SU-DHL-6 (cell line): ENCODE results near the gene CLRN2.

Source experiments
- H2AFZ ChIP-seq: fragments of 200-600 bp; sonication (generic); 2 replicates; pipeline ENCODE4 v1.6.1; 2014; ENCODE audit warnings: low read depth, mild to moderate bottlenecking, moderate library complexity, mixed read lengths, antibody characterized with exemption, low read length; ENCODE audit not compliant: severe bottlenecking
- H3F3A ChIP-seq: fragments of 200-600 bp; shearing (Covaris generic); 2 replicates; pipeline ENCODE4 v1.6.0; 2016; ENCODE audit warnings: antibody characterized with exemption, mild to moderate bottlenecking; ENCODE audit not compliant: insufficient read depth
- H3K27ac ChIP-seq: fragments of 200-600 bp; sonication (generic); 2 replicates; pipeline ENCODE4 v1.5.1; 2016; ENCODE audit warnings: low read depth, mild to moderate bottlenecking, low read length, moderate library complexity, mixed read lengths
- H3K27me3 ChIP-seq: fragments of 200-600 bp; sonication (generic), shearing (Covaris generic); 2 replicates; pipeline ENCODE4 v1.6.0; 2014; ENCODE audit warnings: mild to moderate bottlenecking, low read length
- H3K36me3 ChIP-seq: fragments of 200-600 bp; sonication (generic); 2 replicates; pipeline ENCODE4 v1.6.1; 2014; ENCODE audit warnings: mild to moderate bottlenecking, low read length, mixed read lengths
- H3K4me2 ChIP-seq: fragments of 300-600, 200-600 bp; shearing (Covaris generic), sonication (generic); 2 replicates; pipeline ENCODE4 v1.6.0; 2014; ENCODE audit warnings: low read length, low read depth, mild to moderate bottlenecking; ENCODE audit not compliant: poor library complexity, severe bottlenecking
- H3K4me3 ChIP-seq: fragments of 200-600 bp; sonication (generic); 2 replicates; pipeline ENCODE4 v1.5.1; 2014; ENCODE audit warnings: antibody characterized with exemption, low read length, mild to moderate bottlenecking, mixed read lengths; ENCODE audit not compliant: insufficient read depth, poor library complexity, severe bottlenecking
- H3K79me2 ChIP-seq: fragments of 200-600 bp; sonication (generic); 2 replicates; pipeline ENCODE4 v1.6.1; 2014; ENCODE audit warnings: mild to moderate bottlenecking, low read length, moderate library complexity; ENCODE audit not compliant: insufficient read depth
- H3K9ac ChIP-seq: fragments of 200-600 bp; sonication (generic); 2 replicates; pipeline ENCODE4 v1.7.0; 2014; ENCODE audit warnings: mild to moderate bottlenecking, low read length
- H3K9me2 ChIP-seq: fragments of 200-600 bp; sonication (generic); replicated peaks from 2 replicates; pipeline ENCODE4 v1.6.1; 2014; ENCODE audit warnings: low read length; ENCODE audit not compliant: insufficient read depth
- H3K9me3 ChIP-seq: fragments of 200-600 bp; sonication (generic); 2 replicates; pipeline ENCODE4 v1.6.1; 2014; ENCODE audit warnings: low read length, mixed read lengths; ENCODE audit not compliant: insufficient read depth
- H4K20me1 ChIP-seq: fragments of 200-600 bp; sonication (generic); 2 replicates; pipeline ENCODE4 v1.6.1; 2014; ENCODE audit warnings: low read depth, mild to moderate bottlenecking, antibody characterized with exemption, low read length, moderate library complexity, mixed read lengths
- CTCF ChIP-seq: fragments of 200-600 bp; sonication (generic); IDR thresholded peaks from one replicate; pipeline ENCODE4 v1.5.1; 2017; ENCODE audit warnings: antibody characterized with exemption, mild to moderate bottlenecking, low read length, moderate library complexity; ENCODE audit not compliant: insufficient read depth, poor library complexity, severe bottlenecking
- EZH2phosphoT487 ChIP-seq: fragments of 200-600 bp; sonication (generic), shearing (Covaris generic); conservative IDR thresholded peaks from 2 replicates; pipeline ENCODE4 v1.6.1; 2018; ENCODE audit warnings: mild to moderate bottlenecking, antibody characterized with exemption, low read length, moderate library complexity, mixed read lengths

CLRN2 gene

GRCh38 chr4:17514865-17515264 is at the start of gene CLRN2:
Gene CLRN2 (plus strand): TSS chr4:17515165. CDS start chr4:17515267, 102 bp downstream.
- no peaks in the 10 kb centered on the region for H3K9me2 ChIP-seq
- H3F3A ChIP-seq = peaks cover 11% of the 10 kb centered on the region; the same call in 1 of the 2 replicates
- H2AFZ ChIP-seq = no peak within 1 kb of the TSS
- H3K27me3 ChIP-seq = no peaks in the 10 kb centered on the region
- no peak within 1 kb of the TSS for H3K27ac ChIP-seq
- no peaks in the 10 kb centered on the region for H3K36me3 ChIP-seq
- no peaks in the 10 kb centered on the region for H3K9me3 ChIP-seq
- H3K4me3 ChIP-seq = no peak within 1 kb of the TSS
- H3K9ac ChIP-seq = no peak within 1 kb of the TSS
- no peak for TF ChIP-seq CTCF
- no peak for TF ChIP-seq EZH2phosphoT487
- H3K79me2 ChIP-seq = peaks cover 20% of the 10 kb centered on the region
- no peak within 1 kb of the TSS for H3K4me2 ChIP-seq
- H4K20me1 ChIP-seq = no peaks in the 10 kb centered on the region

GRCh38 chr4:17468619-17469221 is 46.2 kb upstream of the CLRN2 start:
- TF ChIP-seq CTCF (peak; percentile 28), EZH2phosphoT487 (no peak)
- no peaks in the 10 kb centered on the region for H4K20me1 ChIP-seq
- no peak overlapping the region for H3K9ac ChIP-seq
- H3F3A ChIP-seq = no peaks in the 10 kb centered on the region
- no peaks in the 10 kb centered on the region for H3K27me3 ChIP-seq
- H2AFZ ChIP-seq = no peak overlapping the region
- no peak overlapping the region for H3K4me2 ChIP-seq
- no peaks in the 10 kb centered on the region for H3K36me3 ChIP-seq
- no peaks in the 10 kb centered on the region for H3K9me3 ChIP-seq
- no peaks in the 10 kb centered on the region for H3K9me2 ChIP-seq
- no peaks in the 10 kb centered on the region for H3K79me2 ChIP-seq
- H3K27ac ChIP-seq = no peak overlapping the region
- no peak overlapping the region for H3K4me3 ChIP-seq

- no peaks in the 10 kb centered on the region for H3K27me3 ChIP-seq
- no peaks in the 10 kb centered on the region for H4K20me1 ChIP-seq
- TF ChIP-seq EZH2phosphoT487 (no peak), CTCF (no peak)
- H3K27ac ChIP-seq = no peak overlapping the region
- H3K79me2 ChIP-seq = no peaks in the 10 kb centered on the region
- no peaks in the 10 kb centered on the region for H3K9me2 ChIP-seq
- H2AFZ ChIP-seq = no peak overlapping the region
- H3K36me3 ChIP-seq = no peaks in the 10 kb centered on the region
- no peak overlapping the region for H3K4me3 ChIP-seq
- H3K9me3 ChIP-seq = no peaks in the 10 kb centered on the region
- H3F3A ChIP-seq = no peaks in the 10 kb centered on the region
- H3K9ac ChIP-seq = no peak overlapping the region
- H3K4me2 ChIP-seq = no peak overlapping the region
These were observed 44.9 kb upstream of the CLRN2 start for GRCh38 chr4:17469931-17470674.
